Measurements from ENCODE around the gene RSKR.
"Not testable (repeated sequence)": the region's sequence is repeated elsewhere in the genome, so short reads cannot be mapped to it uniquely, and the experiment has no call there.

The RSKR gene

DNA sequence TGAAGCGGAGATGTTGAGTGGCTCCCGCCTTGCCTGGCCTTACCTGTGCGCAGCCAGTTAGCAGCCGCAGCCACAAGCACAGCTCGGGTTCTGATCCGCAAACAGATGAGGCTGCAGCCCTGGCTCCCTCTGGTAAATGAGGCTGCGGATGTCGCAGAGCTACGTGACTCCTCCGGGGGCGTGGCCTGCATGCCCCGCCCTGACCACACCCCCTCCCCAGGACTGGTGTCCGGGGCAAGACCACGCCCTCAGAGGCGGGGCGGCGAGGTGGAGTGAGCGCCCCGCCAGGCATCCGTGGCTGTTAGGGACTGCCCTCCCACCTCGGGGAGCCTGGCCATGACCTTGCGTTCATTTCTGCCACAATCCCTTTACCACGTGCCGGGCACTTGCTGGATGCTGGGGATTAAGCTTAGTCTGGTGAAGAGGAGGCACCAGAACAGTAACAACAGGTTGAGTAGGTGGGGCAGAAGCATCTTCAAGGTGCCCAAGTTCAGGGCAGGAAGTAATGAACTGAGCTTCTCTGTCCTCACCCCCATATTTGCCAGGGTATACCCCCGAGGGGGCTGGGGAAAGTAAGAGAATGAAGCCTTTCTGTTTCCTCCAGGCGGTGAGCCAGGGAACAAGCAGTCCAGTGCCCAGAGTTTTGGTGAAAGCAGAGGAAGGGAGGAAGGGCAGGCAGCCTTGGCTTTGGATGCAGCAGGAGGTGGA, 37.1 kb downstream of the RSKR start, which contains the start of gene ALDOC:
TSS of gene ALDOC (minus strand) at position 138 of the 708 bp plus-strand sequence. CDS start 1,363 bp downstream, outside the sequence.
- ATAC-seq: peak; percentile 93 to 96

DNA sequence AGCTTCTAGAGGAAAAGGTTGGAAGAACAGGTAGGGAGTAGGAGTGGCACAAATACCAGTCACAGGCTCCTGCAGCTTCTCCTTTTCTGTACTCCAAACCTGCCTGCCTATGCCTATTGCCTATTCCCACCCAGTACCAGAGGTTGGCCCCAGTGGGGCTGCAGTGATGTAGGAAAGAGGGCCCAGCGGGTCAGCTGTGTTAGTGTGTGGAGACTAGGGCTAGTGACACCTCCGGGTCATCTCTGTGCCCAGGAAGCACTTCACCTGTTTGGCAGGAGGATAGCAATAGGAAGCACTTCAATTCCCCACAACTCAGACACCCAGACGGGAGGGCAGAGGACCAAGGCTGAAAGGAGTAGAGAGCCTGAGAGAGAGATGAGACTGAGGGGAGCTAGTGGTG, 38.0 kb downstream of the RSKR start:
- not testable (repeated sequence) for ATAC-seq

DNA sequence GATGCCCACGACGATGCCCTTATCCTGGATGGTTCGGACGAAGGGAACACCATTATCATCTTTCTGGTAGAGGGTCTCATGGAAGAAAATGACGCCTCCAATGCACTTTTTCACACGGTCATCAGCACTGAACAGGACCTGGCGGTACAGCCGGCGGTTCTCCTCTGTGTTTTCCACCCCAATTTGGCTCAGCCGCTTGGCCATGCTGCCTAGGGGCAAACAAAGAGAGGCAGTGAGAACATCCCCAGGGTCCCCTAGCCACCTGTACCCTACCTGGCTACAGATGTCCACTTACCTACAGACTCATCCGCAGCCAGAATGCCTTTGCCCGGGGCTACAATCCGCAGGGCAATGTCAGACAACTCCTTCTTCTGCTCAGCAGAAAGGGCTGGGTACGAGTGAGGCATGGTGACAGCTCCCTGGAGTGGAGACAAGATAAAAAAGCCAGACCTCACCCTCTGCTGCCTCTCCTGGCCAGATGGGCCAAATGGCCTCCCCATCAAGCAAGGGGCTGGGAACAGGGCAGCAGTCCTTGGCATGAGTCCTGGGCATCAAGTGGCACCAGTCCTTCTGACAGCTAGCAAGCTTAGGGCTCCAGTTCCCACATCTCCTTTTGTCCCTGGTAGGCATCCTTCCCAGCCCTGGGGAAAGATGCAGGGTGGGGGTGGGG, 38.7 kb downstream of the RSKR start:
- ATAC-seq: no peak

DNA sequence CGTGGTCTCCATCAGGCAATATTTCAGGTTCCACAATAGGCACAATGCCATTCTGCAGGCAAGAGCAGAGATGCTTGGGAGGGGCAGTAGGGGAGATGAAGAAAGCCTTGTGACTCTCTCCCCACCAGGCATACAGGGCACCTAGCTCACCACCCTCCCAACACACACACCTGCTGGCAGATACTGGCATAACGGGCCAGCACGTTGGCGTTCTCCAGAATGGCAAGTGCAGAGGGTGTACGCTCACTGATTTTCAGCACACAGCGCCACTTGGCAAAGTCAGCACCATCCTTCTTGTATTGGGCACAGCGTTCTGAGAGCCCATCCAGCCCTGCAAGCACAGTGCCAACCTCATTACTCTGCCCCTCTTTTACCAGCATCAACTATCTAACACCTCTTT, 39.5 kb downstream of the RSKR start:
- ATAC-seq: no peak

DNA sequence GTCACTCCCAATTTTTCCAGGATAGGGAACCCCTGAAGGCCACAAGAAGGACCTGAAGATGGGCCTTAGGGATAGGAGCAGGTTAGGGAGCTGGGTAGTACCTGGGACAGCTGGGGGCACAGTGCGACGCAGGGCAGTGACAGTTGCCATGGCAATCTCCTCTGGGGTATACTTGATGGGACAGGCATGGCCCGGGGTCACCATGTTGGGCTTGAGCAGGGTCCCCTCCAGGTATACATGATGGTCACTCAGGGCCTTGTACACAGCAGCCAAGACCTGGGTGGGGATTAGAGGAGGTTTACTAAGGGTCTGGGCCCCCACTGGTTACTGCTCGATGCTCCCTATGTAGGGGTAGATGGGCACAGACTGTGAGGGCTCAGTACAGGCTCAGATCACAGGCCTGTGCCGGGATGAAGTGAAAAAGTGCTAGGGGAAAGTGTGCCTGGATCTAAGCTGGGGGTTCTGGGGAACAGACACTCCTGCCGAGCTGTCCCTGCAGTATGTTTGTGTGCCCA, 40.0 kb downstream of the RSKR start:
- ATAC-seq: no peak

DNA sequence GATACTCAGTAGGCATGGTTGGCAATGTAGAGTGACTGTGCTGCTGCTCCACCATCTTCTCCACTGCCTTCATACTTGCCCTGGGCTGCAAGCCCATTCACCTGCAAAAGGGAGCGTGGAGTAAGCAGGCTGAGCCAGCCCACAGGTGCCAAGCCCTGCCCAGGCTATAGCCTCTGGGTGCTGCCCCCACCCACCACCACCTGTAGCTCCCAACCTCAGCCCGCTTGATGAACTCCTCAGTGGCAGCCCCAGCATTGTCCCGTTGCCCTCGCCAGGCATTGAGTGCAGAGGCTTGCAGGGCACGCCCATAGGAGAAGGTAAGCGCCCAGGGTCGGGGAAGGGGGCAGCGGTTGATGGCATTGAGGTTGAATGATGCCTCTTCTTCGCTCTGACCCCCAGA, 40.5 kb downstream of the RSKR start:
- ATAC-seq: no peak

DNA sequence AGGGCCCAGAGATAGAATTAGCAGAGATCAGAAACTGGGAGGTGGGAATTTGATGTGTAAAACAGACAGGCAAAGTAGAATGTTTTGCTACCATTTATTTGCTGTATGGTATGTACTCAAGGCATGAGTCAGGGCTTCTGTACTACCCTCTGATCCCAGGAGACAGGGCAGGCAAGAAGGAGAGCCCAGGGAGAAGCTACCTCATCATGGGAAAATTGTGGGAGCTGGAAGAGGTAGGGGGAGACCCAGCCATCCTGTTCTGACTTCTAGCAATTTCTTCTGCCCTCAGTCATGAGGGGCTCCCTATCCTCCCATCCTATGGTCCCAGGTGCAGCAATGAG, 41.0 kb downstream of the RSKR start:
- no peak for ATAC-seq

DNA sequence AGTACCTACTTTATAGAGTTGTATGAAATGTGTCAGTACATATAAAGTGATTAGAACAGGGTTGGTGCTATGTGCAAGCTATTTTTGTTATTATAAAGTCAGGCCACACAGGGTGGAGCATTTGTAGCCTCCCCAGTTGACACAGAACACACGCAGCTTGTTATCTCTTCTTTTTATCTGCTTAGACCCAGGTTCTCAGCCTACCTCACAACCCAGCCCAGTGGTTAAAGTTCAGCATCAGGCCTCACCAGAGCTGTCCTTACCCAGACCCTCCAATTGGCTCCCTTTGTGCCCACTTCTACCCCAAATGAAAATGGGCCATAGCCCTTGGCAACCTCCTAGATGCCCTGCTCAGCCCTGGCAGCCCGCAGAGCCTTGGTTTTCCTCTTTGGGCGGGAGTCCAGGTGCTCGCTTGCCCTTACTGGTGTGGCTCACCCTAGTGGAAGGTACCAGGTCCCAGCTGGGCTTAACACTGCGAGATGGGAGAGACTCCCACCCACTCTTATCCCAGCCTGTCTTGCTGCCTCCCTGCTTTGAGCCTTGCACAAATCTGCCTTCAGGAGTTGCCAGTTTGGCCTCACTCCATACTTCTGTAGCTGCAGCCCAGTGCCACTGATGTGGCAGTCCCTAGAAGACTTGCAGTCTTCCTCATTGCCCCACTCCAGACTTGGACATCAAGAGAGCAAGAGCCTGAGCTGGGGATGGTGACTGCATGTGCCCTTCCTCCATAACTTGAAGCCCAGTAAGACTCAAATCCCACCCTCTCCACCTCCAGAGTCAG, 41.5 kb downstream of the RSKR start:
- no peak for ATAC-seq

DNA sequence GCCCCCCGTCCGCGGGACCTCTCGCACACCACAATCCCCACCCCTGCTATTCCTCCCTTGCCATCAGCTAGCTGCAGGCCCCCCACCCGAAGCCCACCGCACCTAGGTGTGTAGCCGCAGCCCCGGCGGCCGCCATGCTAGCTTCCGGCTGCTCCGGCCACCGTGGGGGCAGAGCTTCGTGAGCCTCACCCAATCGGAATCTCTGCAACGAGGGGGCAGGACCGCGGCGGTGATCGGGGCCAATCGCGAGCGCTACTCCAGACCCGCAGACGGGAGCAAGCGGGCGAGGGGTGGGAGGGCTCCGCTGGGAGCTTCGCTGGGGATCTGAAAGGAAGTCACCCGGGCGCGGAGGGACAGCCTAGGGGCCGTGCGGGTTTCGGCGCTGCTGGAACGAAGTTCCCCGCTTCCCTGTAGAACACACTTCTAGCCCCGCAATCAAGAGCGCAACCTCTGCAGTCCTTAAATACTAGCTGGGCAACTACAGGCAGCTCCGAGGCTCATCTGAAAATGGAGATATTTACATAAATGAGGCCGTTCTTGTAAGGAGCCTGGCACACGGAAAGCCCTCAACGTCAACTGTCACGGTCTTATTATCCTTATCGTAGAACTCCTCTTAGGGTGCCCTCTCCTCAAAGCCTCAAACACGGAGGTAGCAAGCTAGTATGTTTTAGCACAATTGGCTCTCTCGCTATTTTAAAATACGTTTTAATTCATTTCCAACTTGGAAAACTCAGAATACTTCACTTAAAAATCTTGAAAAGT, 42.4 kb downstream of the RSKR start, which contains the start of gene PIGS:
TSS of gene PIGS (minus strand) at position 164 of the 762 bp plus-strand sequence. CDS start at position 136, 28 bp downstream.
- peak; percentile 99 for ATAC-seq

DNA sequence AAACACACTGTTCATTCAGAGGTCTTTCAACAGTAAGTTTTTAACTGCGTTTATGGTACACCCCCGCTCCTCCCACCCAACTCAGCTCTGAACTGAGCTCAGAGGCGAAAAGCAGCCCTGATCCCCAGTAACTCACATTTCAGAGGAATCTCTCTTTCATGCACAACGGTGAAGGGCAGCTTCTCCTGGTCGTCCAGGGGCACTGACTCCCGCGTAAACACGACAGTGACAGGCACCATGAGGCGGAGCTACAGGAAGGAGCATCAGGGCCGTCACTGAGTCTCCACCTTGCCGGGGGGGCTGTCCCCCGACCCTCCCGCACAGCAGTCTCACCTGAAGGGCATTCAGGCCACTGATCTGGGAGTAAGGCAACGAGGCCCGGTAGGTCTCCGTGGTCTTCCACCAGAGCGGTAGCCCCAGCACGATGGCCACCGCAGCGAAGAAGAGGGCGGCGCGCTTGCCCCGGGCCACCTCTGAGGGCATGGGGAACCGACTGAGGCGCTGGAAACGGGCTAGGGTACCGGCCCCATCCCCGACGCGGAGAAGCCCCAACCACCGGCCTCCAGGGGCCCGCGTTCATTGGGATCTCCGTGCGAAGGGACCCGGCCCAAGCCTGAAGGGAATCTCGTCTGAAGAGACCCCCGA, 43.1 kb downstream of the RSKR start:
- peak; percentile 33 to 40 for ATAC-seq

DNA sequence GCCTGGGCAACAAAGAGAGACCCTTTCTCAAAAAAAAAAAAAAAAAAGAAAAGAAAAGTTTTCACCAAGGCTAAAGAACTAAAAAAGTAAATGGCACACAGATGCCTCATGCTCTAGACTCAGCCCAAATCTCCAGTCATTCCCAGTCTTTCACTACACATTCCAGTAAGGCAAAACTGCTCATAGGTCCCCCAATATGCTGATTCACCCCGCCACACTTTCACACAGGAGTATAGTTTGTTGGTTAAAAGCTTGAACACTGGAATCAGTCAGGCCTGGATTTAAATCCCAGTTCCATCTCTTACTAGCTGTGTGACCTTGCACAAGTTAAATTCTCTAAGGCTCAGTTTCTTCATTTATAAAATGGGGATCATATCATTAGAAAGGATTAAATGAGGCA, 44.5 kb downstream of the RSKR start:
- ATAC-seq: no peak

DNA sequence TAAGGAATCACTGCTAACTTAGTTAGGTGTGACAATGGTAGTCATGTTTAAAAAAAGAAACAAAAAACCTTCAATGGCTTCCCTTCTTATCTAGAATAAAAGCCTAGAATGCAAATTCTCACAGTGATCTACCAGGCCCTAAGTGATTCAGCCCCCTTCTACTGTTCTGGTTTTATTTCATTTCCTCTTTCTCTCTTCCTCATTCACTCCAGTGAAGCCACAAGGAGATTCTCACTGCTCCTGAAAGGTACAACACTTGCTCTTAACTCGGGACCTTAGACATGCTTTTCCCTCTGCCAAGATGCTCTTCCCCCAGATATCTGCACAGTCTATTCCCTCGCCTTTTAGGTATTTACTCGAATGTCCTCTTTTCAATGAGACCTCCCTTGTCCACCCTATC, 46.4 kb downstream of the RSKR start:
- ATAC-seq: no peak

DNA sequence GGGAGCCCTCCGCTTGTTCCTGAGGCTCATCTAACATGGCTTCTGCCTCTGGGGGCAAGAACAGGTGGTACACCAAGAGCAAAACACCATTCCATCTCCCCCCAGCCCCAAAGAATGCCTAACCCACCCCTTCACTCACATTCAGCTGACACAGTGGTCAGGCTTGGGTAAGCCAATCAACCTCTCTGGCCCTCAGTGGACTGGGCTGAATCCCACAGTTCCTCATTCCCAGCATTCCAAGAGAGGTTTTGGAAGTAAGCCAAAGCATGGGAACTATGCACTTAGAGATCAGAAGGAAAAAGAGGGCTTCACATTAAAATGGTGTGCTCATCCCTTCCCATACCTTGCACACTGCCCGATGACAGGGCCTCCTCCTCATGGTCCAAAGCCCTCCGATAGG, 50.5 kb downstream of the RSKR start:
- no peak for ATAC-seq

All from activated CD4-positive, CD25-positive, alpha-beta regulatory T cell treated with anti-CD3 and anti-CD28 coated beads, Interleukin-2, amount 50 U/mL, for 24 hours (primary cell).